Osteocyte (in vitro differentiated cells): ENCODE data around the gene PRKCH. TPM values are rescaled to one million over a fixed set of nuclear protein-coding genes. Genes with fewer than 3 reads are reported as not detected.

ENCODE experiments used
- DNase-seq: peaks from one replicate; pipeline ENCODE4 v3.0.0; 2021; ENCODE audit warnings: mixed read lengths; ENCODE audit not compliant: unreplicated experiment; ENCODE audit errors: extremely low spot score
- H3K27ac Mint-ChIP-seq: one replicate; pipeline ENCODE4 v1.8.0; 2021; ENCODE audit warnings: mild to moderate bottlenecking, mixed read lengths; ENCODE audit not compliant: unreplicated experiment
- H3K27me3 Mint-ChIP-seq: one replicate; pipeline ENCODE4 v1.8.0; 2021; ENCODE audit warnings: mixed read lengths; ENCODE audit not compliant: unreplicated experiment
- H3K36me3 Mint-ChIP-seq: one replicate; pipeline ENCODE4 v1.8.0; 2021; ENCODE audit warnings: mixed read lengths; ENCODE audit not compliant: unreplicated experiment
- H3K4me1 Mint-ChIP-seq: one replicate; pipeline ENCODE4 v1.8.0; 2021; ENCODE audit warnings: mixed read lengths; ENCODE audit not compliant: unreplicated experiment
- H3K4me3 Mint-ChIP-seq: one replicate; pipeline ENCODE4 v1.8.0; 2021; ENCODE audit warnings: mild to moderate bottlenecking, moderate library complexity, mixed read lengths; ENCODE audit not compliant: unreplicated experiment
- H3K9me3 Mint-ChIP-seq: one replicate; pipeline ENCODE4 v1.8.0; 2021; ENCODE audit warnings: mixed read lengths; ENCODE audit not compliant: unreplicated experiment
- total RNA-seq: library from RNA; stranded (reverse); gene quantifications from 2 replicates; pipeline ENCODE4 v1.2.1, GENCODE V29; 2021
- TF ChIP-seq, protein P1 (sequence below): fragments of 200-600 bp; sonication (generic); IDR thresholded peaks from 2 replicates; pipeline ENCODE4 v1.5.0; 2021; ENCODE audit warnings: antibody characterized with exemption, mild to moderate bottlenecking, moderate library complexity

PRKCH gene
- total RNA-seq, 1 donor from 2014 or later, result 10.6 TPM

DNA sequence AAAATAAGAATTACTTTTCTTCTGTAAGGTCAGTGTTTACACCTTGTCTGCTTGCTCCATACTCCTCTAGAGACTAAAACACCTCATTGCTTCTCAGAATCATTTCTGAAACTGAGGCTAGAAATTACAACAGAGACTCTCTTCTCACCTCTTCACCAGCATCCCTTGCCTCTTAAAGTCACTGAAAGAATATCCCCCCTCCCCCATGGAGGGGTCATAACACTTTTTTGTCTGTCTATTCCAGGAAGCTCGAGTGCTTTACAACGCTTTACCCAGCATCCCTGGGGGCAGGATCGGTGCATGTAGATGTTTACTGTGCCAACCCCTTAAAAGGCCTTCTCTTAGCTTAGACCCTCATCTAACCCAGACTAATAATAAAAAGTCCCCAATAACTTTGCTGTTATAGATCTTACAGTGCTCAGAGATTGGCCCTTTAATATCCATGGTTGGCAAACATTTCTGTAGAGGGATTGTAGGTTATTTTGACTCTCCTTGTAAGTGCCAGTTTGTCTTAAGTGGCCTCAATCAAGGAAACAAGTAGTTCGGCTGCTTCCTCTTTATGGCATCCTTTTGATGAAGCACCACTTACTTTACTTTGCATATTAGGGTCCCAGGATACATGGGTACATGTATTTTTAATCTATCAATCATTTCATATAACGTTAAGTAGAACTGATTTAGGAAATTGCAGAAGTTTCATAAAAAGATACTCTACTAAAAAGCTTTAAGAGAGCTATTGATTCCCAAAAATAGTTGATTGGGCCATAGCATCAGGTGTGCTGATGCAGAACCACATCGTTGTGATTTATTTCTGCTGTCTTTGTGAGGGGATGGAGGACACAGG, 29.3 kb downstream of the PRKCH start:
- Mint-ChIP-seq H3K9me3 (no peaks in the 10 kb centered on the region), H3K4me3 (no peak overlapping the region), H3K27ac (no peak overlapping the region), H3K4me1 (peaks cover 2% of the 10 kb centered on the region), H3K27me3 (no peaks in the 10 kb centered on the region), H3K36me3 (no peaks in the 10 kb centered on the region)
- TF ChIP-seq, protein P1, sequence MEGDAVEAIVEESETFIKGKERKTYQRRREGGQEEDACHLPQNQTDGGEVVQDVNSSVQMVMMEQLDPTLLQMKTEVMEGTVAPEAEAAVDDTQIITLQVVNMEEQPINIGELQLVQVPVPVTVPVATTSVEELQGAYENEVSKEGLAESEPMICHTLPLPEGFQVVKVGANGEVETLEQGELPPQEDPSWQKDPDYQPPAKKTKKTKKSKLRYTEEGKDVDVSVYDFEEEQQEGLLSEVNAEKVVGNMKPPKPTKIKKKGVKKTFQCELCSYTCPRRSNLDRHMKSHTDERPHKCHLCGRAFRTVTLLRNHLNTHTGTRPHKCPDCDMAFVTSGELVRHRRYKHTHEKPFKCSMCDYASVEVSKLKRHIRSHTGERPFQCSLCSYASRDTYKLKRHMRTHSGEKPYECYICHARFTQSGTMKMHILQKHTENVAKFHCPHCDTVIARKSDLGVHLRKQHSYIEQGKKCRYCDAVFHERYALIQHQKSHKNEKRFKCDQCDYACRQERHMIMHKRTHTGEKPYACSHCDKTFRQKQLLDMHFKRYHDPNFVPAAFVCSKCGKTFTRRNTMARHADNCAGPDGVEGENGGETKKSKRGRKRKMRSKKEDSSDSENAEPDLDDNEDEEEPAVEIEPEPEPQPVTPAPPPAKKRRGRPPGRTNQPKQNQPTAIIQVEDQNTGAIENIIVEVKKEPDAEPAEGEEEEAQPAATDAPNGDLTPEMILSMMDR, result no peak
- DNase-seq, result no peak

DNA sequence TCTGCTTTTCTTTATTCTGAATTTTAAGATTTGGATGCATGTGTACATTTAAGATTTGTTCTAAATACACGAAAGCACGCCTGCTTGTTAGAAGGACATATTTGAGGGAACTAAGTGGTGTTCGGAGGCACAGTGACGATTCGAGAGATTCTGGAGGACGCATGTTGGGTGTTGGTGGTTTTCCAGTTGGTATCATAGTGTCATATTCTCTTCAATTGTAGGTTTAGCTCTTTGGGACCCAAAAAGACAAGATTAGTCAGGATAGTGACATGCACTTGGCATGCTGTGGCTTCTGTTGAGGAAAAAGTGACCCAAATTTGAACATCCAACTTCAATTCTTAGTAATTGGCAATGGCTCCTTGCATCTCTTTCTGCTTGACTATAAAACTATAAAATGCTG, 30.1 kb downstream of the PRKCH start:
- Mint-ChIP-seq H3K9me3 (no peaks in the 10 kb centered on the region), H3K27me3 (no peaks in the 10 kb centered on the region), H3K4me1 (peaks cover 10% of the 10 kb centered on the region), H3K36me3 (no peaks in the 10 kb centered on the region), H3K4me3 (no peak overlapping the region), H3K27ac (no peak overlapping the region)
- no peak for DNase-seq
- TF ChIP-seq, protein P1, result no peak

DNA sequence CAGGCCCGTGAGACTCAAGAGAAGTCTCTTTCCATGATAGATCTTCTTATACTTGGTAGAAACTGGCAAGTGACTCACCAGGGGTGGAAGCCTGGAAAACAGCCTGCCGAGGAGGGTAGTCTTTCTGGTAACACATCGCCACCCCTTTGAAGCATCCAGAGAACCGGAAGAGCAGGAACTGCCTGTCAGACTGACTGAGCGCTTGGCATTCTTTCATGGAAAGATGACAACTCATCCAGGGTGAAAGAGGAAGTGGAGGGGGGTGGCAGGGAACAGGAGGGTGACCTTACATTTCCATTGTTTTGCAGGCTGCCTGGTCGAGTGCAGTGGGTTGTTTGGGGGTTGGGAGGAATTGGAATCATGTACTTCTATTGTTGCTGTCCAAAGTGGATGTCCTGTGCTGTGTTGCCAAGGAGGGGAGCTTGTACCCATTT, 34.5 kb downstream of the PRKCH start:
- H3K27me3 Mint-ChIP-seq, result no peaks in the 10 kb centered on the region
- TF ChIP-seq, protein P1, result no peak
- H3K36me3 Mint-ChIP-seq, result no peaks in the 10 kb centered on the region
- no peak for DNase-seq
- peak overlapping the region; percentile 59 for H3K27ac Mint-ChIP-seq
- peaks cover 10% of the 10 kb centered on the region for H3K4me1 Mint-ChIP-seq
- no peak overlapping the region for H3K4me3 Mint-ChIP-seq
- H3K9me3 Mint-ChIP-seq, result no peaks in the 10 kb centered on the region

DNA sequence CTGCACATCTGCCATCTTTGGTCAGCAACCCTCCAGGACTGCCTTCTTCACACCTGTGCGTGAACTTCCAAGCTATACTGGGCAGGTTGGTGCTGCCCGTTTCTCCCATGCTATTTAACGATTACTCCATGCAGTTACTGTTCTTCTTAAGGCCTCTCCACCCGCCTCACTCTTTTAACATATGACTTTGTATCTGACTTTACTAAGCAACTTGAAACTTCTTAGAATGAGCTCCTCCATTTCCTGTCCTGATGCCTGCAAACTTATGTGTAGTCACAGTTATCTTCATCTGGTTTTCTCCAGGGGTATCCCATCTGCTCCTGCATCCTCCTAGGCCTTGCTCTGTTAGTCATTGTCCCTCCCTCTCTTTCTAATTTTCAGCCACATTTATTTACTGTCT, 35.7 kb downstream of the PRKCH start:
- no peak overlapping the region for H3K27ac Mint-ChIP-seq
- no peaks in the 10 kb centered on the region for H3K36me3 Mint-ChIP-seq
- DNase-seq, result no peak
- H3K27me3 Mint-ChIP-seq, result no peaks in the 10 kb centered on the region
- TF ChIP-seq, protein P1, result no peak
- H3K4me1 Mint-ChIP-seq, result peaks cover 10% of the 10 kb centered on the region
- H3K9me3 Mint-ChIP-seq, result no peaks in the 10 kb centered on the region
- H3K4me3 Mint-ChIP-seq, result no peak overlapping the region

DNA sequence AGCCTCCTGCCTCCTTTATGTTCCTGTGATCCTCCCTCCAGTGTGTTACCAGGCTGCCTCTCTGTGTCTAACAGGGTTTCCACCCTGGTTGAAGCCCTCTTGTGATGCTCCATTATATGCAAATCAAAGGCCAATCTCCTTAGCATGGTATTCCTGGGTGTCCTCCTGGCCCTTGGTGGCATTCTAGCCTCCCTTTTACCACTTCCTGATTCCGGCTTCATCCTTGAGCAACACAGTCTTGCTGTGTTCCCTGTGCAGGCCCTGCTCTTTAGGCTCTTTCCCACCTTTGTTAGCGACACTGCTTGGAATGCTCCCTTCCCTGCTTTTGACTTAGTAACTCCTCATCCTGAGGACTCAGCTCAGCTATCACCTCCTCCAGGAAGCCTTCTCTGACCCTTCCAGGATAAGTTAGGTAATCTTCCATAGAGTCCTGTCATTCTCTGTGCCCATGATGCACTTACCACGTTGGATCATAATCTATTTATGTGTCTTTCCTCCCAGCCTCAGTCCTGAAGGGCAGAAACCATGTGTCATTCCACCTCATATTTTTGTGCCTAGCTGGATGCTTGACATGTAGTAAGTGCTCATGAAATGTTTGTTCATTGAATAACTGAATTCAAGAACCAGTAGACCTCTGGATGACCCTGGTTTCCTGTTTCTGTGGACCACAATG, 37.3 kb downstream of the PRKCH start:
- Mint-ChIP-seq H3K4me1 (peaks cover 10% of the 10 kb centered on the region), H3K4me3 (no peak overlapping the region), H3K36me3 (no peaks in the 10 kb centered on the region), H3K9me3 (no peaks in the 10 kb centered on the region), H3K27ac (no peak overlapping the region), H3K27me3 (no peaks in the 10 kb centered on the region)
- TF ChIP-seq, protein P1, result no peak
- DNase-seq, result no peak
